Osteocyte (in vitro differentiated cells): Measurements from ENCODE around the gene PTPRG. TPM values are rescaled to one million over a fixed set of nuclear protein-coding genes. Genes with fewer than 3 reads are reported as not detected.

Experiments used
- DNase-seq: peaks from one replicate; pipeline ENCODE4 v3.0.0; 2021; ENCODE audit warnings: mixed read lengths; ENCODE audit not compliant: unreplicated experiment; ENCODE audit errors: extremely low spot score
- H3K27ac Mint-ChIP-seq: one replicate; pipeline ENCODE4 v1.8.0; 2021; ENCODE audit warnings: mild to moderate bottlenecking, mixed read lengths; ENCODE audit not compliant: unreplicated experiment
- H3K27me3 Mint-ChIP-seq: one replicate; pipeline ENCODE4 v1.8.0; 2021; ENCODE audit warnings: mixed read lengths; ENCODE audit not compliant: unreplicated experiment
- H3K36me3 Mint-ChIP-seq: one replicate; pipeline ENCODE4 v1.8.0; 2021; ENCODE audit warnings: mixed read lengths; ENCODE audit not compliant: unreplicated experiment
- H3K4me1 Mint-ChIP-seq: one replicate; pipeline ENCODE4 v1.8.0; 2021; ENCODE audit warnings: mixed read lengths; ENCODE audit not compliant: unreplicated experiment
- H3K4me3 Mint-ChIP-seq: one replicate; pipeline ENCODE4 v1.8.0; 2021; ENCODE audit warnings: mild to moderate bottlenecking, moderate library complexity, mixed read lengths; ENCODE audit not compliant: unreplicated experiment
- H3K9me3 Mint-ChIP-seq: one replicate; pipeline ENCODE4 v1.8.0; 2021; ENCODE audit warnings: mixed read lengths; ENCODE audit not compliant: unreplicated experiment
- CTCF ChIP-seq: fragments of 200-600 bp; sonication (generic); IDR thresholded peaks from 2 replicates; pipeline ENCODE4 v1.5.0; 2021; ENCODE audit warnings: antibody characterized with exemption, mild to moderate bottlenecking, moderate library complexity
- total RNA-seq: library from RNA; stranded (reverse); gene quantifications from 2 replicates; pipeline ENCODE4 v1.2.1, GENCODE V29; 2021

Gene PTPRG
- total RNA-seq, 1 donor from 2014 or later = 48.1 TPM

- Mint-ChIP-seq H3K27me3 (no peaks in the 10 kb centered on the region), H3K27ac (no peak overlapping the region), H3K4me1 (peaks cover 21% of the 10 kb centered on the region), H3K36me3 (no peaks in the 10 kb centered on the region), H3K9me3 (no peaks in the 10 kb centered on the region), H3K4me3 (no peak overlapping the region)
- no peak for DNase-seq
- no peak for TF ChIP-seq CTCF
Observed at GRCh38 chr3:61899700-61900462, 338.5 kb downstream of the PTPRG start.

DNA sequence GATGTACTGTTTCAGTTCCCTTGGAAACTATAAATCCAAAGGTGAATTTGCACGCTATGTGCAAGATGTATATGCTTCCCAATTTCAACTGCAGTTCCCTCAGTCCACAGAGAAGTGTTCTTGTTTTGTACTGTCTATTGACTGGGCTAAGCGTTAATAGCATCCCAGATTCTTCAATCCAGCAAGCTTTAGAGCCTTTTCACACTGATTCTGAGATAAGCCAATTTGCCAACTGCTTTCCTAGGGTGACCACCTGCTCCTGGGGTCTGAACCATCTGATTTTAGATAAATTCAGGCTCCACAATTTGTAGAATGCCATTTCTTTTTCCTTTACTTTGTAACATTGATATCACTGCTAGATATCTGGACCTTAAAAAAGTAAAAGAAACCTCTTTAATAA, 340.1 kb downstream of the PTPRG start:
- Mint-ChIP-seq H3K36me3 (no peaks in the 10 kb centered on the region), H3K9me3 (no peaks in the 10 kb centered on the region), H3K27ac (no peak overlapping the region), H3K4me3 (no peak overlapping the region), H3K4me1 (peaks cover 14% of the 10 kb centered on the region), H3K27me3 (no peaks in the 10 kb centered on the region)
- DNase-seq = no peak
- TF ChIP-seq CTCF = no peak

DNA sequence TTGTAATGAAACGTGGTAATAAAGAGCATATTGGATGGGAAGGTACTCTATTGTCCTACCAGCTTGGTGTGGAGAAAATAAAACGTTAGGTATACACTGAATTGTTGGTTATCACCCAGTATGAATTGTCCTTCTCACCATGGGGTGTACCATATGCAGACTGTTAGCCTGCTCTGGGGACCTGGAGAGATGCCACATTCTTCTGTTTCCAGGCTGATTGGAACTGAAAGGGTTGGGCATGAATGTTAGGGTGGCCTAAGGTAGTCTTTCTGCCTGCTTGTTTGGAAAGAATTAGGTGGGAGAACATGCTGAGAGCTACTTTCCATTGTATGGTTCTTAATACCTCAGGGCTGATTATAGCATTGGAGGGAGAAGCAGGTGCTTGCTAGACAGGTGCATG, 340.6 kb downstream of the PTPRG start:
- no peaks in the 10 kb centered on the region for H3K9me3 Mint-ChIP-seq
- H3K36me3 Mint-ChIP-seq = no peaks in the 10 kb centered on the region
- H3K27ac Mint-ChIP-seq = no peak overlapping the region
- H3K4me3 Mint-ChIP-seq = no peak overlapping the region
- no peak for TF ChIP-seq CTCF
- H3K27me3 Mint-ChIP-seq = no peaks in the 10 kb centered on the region
- H3K4me1 Mint-ChIP-seq = peaks cover 14% of the 10 kb centered on the region
- no peak for DNase-seq

- no peak for TF ChIP-seq CTCF
- H3K36me3 Mint-ChIP-seq = no peaks in the 10 kb centered on the region
- no peak overlapping the region for H3K4me3 Mint-ChIP-seq
- no peaks in the 10 kb centered on the region for H3K27me3 Mint-ChIP-seq
- peaks cover 14% of the 10 kb centered on the region for H3K4me1 Mint-ChIP-seq
- H3K27ac Mint-ChIP-seq = no peak overlapping the region
- H3K9me3 Mint-ChIP-seq = no peaks in the 10 kb centered on the region
- no peak for DNase-seq
Observed at GRCh38 chr3:61903074-61903473, 341.7 kb downstream of the PTPRG start.

DNA sequence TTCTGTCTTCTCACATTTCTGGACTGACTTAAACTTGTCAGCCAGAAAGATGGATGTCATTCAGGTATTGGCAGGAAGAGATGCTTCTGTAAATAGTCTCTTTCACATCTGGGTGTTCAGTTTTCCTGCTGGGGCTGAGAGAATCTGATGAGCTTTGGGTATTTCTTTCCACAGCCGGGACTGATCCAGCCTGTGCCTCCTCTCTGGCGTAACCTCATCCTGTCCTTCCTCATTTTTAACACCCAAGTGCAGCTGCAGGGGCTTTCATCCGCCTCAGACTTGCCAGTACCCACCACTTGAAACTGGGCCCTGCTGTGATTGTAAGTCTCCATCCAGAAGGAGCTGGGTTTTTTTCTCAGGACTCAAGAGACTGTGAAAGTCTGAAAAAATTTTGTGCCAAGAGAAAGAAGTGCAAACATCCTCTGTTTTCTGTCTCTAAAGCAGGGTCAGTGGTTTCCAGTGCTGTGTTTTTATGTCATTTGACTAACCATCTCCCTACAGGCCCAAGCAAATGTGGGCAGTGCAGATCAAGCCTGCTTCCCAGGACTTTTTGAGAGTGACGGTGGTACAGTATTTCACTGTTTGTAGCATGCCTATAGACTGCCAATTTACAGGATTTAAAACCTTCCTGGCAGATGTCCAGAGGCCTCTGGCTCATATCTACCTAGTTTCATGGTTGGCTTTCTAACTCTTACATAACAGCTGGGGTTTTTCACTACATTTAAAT, 342.7 kb downstream of the PTPRG start:
- no peak for DNase-seq
- Mint-ChIP-seq H3K9me3 (no peaks in the 10 kb centered on the region), H3K4me3 (no peak overlapping the region)

More for the DNA sequence above, 342.7 kb downstream of the PTPRG start:
- H3K36me3 Mint-ChIP-seq = no peaks in the 10 kb centered on the region
- H3K27me3 Mint-ChIP-seq = no peaks in the 10 kb centered on the region
- no peak for TF ChIP-seq CTCF
- H3K27ac Mint-ChIP-seq = peak overlapping the region; percentile 86
- peaks cover 14% of the 10 kb centered on the region for H3K4me1 Mint-ChIP-seq
